Activated CD8-positive, alpha-beta T cell treated with anti-CD3 and anti-CD28 coated beads for 36 hours (primary cell): ENCODE results near the gene MEGF8. TPM values are rescaled to one million over a fixed set of nuclear protein-coding genes. Genes with fewer than 3 reads are reported as not detected.

Source experiments
- ATAC-seq: fragments of 200-7000 bp; cut with Tn5 transposase; one replicate; pipeline ENCODE4 v1.10.0; 2021; ENCODE audit warnings: mild to moderate bottlenecking, moderate library complexity
- CTCF ChIA-PET: fragments of 350-600 bp; sonication (Branson Sonifier 250); formaldehyde crosslinking; loops from one replicate; lab custom pipeline; 2021; ENCODE audit warnings: antibody characterized with exemption; lab: Charles Lee
- POLR2A ChIA-PET: fragments of 350-600 bp; sonication (Branson Sonifier 250); formaldehyde crosslinking; loops from one replicate; lab custom pipeline; 2021; ENCODE audit warnings: antibody characterized with exemption; lab: Charles Lee
- DNase-seq: peaks from one replicate; pipeline ENCODE4 v3.0.0-alpha.2; 2020
- H3K27ac Mint-ChIP-seq: one replicate; pipeline ENCODE4 v1.8.0; 2021; ENCODE audit warnings: mild to moderate bottlenecking, mixed read lengths
- H3K27me3 Mint-ChIP-seq: one replicate; pipeline ENCODE4 v1.8.0; 2021; ENCODE audit warnings: mixed read lengths
- H3K36me3 Mint-ChIP-seq: one replicate; pipeline ENCODE4 v1.8.0; 2021; ENCODE audit warnings: low read depth, mixed read lengths
- H3K4me1 Mint-ChIP-seq: one replicate; pipeline ENCODE4 v1.8.0; 2021; ENCODE audit warnings: low read depth, mixed read lengths
- H3K4me3 Mint-ChIP-seq: one replicate; pipeline ENCODE4 v1.8.0; 2021; ENCODE audit warnings: mild to moderate bottlenecking, moderate library complexity, mixed read lengths
- H3K9me3 Mint-ChIP-seq: one replicate; pipeline ENCODE4 v1.8.0; 2021; ENCODE audit warnings: mixed read lengths
- intact Hi-C: fragments of 100-400 bp; cut with micrococcal nuclease; formaldehyde crosslinking; loops from one replicate; pipeline ENCODE4 v1.10.0; 2022
- total RNA-seq, 2 experiments: library from RNA; stranded (reverse); gene quantifications; one replicate each; pipeline ENCODE4 v1.2.3, GENCODE V29; 2021
- TF ChIP-seq, protein P1 (sequence below): fragments of 200-600 bp; IDR thresholded peaks from one replicate; pipeline ENCODE4 v1.8.0; 2022; ENCODE audit warnings: antibody characterized with exemption, mild to moderate bottlenecking

The MEGF8 gene
- total RNA-seq, 2 experiments from 2014 or later: 7.0 to 8.0 TPM

DNA sequence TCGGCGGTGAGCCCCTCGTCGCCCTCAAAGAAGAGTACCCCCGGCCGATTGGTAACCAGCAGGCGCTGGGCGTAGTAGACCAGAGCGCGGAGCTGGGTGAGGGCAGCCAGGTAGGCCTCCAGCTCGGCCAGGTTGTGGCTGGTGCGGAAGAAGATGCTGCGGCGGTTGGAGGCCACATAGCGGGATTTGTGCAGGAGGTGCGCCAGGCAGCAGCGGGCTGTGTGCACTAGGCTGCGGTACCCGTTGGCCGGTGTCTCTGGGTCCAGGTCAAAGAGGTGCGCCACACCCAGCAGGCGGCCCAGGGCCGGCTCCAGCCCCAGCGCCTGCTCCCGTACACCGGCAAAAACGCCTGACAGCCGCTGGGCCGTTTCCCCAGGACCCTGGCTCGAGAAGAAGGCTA, 84.9 kb downstream of the MEGF8 start:
- Mint-ChIP-seq H3K36me3 (peaks cover 14% of the 10 kb centered on the region), H3K27ac (no peak overlapping the region), H3K4me1 (no peaks in the 10 kb centered on the region), H3K27me3 (no peaks in the 10 kb centered on the region), H3K4me3 (no peak overlapping the region), H3K9me3 (no peaks in the 10 kb centered on the region)
- TF ChIP-seq, protein P1, sequence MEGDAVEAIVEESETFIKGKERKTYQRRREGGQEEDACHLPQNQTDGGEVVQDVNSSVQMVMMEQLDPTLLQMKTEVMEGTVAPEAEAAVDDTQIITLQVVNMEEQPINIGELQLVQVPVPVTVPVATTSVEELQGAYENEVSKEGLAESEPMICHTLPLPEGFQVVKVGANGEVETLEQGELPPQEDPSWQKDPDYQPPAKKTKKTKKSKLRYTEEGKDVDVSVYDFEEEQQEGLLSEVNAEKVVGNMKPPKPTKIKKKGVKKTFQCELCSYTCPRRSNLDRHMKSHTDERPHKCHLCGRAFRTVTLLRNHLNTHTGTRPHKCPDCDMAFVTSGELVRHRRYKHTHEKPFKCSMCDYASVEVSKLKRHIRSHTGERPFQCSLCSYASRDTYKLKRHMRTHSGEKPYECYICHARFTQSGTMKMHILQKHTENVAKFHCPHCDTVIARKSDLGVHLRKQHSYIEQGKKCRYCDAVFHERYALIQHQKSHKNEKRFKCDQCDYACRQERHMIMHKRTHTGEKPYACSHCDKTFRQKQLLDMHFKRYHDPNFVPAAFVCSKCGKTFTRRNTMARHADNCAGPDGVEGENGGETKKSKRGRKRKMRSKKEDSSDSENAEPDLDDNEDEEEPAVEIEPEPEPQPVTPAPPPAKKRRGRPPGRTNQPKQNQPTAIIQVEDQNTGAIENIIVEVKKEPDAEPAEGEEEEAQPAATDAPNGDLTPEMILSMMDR: no peak
- ChIA-PET POLR2A (interaction anchor here (0.9 kb wide), 1 partner anchor 13 kb away, joined by 6 read pairs; no protein-coding TSS in a partner anchor), CTCF (interaction anchor here (2.8 kb wide), 1 partner anchor 9 kb away, joined by 17 read pairs; no protein-coding TSS in a partner anchor)
- intact Hi-C loops: no loop called here
- ATAC-seq (no peak), DNase-seq (no peak)

DNA sequence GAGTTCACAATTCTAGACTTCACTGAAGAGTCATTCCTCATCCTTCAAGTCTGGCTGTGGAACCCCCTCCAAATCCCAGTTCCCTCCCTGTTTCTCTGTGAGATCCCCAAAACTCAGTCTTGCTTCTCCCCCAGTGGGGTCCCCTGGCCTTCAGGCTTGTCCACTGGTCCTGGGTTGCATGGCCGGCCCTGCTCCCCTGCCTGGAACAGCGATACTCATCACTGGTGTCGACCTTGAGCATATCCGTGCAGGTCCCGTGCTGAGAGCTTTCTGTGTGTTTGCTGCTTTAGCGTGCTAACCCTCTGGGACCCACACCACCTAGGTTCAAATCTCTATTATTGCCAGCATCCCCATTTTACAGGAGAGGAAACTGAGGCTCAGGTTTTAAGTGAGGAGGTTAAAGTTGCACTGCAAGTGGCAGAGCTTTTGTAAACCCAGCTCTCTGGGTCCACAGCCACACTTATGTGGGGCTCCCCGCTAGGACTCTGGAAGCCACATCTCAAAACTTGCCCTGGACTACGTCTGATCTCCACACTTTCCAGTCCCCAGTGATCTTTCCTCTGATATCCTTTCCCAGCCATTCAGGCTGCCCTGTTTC, 86.2 kb downstream of the MEGF8 start:
- no peak overlapping the region for H3K4me3 Mint-ChIP-seq
- H3K27me3 Mint-ChIP-seq: no peaks in the 10 kb centered on the region
- intact Hi-C loops: no loop called here
- H3K9me3 Mint-ChIP-seq: no peaks in the 10 kb centered on the region
- DNase-seq (no peak), ATAC-seq (no peak)
- POLR2A ChIA-PET: interaction anchor here (1.3 kb wide), 2 partner anchors 9 to 11 kb away, joined by 3 to 5 read pairs; no protein-coding TSS in a partner anchor
- CTCF ChIA-PET: interaction anchor here (1.1 to 2.8 kb wide), 4 partner anchors 11 to 29 kb away, joined by 3 to 17 read pairs (median 4); no protein-coding TSS in a partner anchor
- H3K36me3 Mint-ChIP-seq: peaks cover 9% of the 10 kb centered on the region
- H3K27ac Mint-ChIP-seq: no peak overlapping the region
- no peaks in the 10 kb centered on the region for H3K4me1 Mint-ChIP-seq
- TF ChIP-seq, protein P1: no peak

DNA sequence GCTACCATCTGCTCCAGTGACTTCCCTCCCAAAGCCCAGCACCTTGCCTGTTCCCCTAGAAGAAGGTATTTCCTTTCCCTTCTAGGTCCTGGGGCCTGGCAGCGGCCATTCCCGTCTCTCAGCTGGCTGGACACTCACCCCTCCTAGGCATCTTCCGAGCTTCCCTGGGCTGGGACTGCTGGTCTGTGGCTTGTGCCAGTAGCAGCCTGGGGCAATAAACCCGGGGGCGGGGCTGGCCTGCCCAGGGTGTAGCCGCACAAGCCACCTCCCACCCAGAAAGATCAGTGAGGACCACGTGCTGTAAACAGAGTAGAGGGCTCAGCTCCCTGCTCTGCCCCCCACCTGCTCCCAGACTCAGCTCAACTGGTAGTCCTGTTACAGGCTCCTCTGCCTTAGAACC, 86.8 kb downstream of the MEGF8 start:
- Mint-ChIP-seq H3K4me1 (no peaks in the 10 kb centered on the region), H3K36me3 (peaks cover 5% of the 10 kb centered on the region), H3K27ac (no peak overlapping the region), H3K9me3 (no peaks in the 10 kb centered on the region), H3K27me3 (no peaks in the 10 kb centered on the region), H3K4me3 (no peak overlapping the region)
- intact Hi-C loops: no loop called here
- TF ChIP-seq, protein P1: no peak
- DNase-seq: no peak
- ChIA-PET POLR2A (interaction anchor here (1.3 kb wide), 2 partner anchors 9 to 11 kb away, joined by 3 to 5 read pairs; no protein-coding TSS in a partner anchor), CTCF (interaction anchor here (1.1 to 2.8 kb wide), 4 partner anchors 11 to 28 kb away, joined by 3 to 17 read pairs (median 4); no protein-coding TSS in a partner anchor)
- ATAC-seq: no peak

DNA sequence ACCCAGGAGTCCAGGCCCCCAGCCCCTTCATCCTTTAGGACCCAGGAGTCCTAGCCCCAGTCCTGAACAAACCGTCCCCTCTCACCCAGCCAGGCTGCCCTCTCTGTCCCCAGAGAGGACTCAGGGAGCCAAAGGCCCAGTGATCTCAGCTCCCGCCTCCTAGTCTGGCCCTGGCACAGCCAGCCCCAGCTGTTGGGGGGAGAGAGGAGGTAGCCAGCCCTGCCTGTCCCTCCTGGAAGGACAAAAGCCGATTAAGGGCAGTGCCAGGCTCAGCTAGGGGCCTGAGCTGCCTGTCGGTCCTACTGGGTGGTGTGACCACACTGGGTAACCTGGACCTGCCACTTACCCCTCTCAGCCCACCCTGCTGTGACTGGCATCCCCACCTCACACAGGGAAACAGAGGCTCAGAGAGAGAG, 87.2 kb downstream of the MEGF8 start:
- Mint-ChIP-seq H3K9me3 (no peaks in the 10 kb centered on the region), H3K36me3 (peaks cover 4% of the 10 kb centered on the region), H3K4me3 (no peak overlapping the region), H3K4me1 (no peaks in the 10 kb centered on the region), H3K27me3 (no peaks in the 10 kb centered on the region), H3K27ac (no peak overlapping the region)
- TF ChIP-seq, protein P1: no peak
- intact Hi-C loops: no loop called here
- POLR2A ChIA-PET: interaction anchor here (1.3 kb wide), 2 partner anchors 8 to 12 kb away, joined by 3 to 5 read pairs; no protein-coding TSS in a partner anchor
- ATAC-seq: no peak
- DNase-seq: no peak
- CTCF ChIA-PET: interaction anchor here (1.1 to 2.8 kb wide), 3 partner anchors 12 to 28 kb away, joined by 3 to 17 read pairs (median 3); no protein-coding TSS in a partner anchor

DNA sequence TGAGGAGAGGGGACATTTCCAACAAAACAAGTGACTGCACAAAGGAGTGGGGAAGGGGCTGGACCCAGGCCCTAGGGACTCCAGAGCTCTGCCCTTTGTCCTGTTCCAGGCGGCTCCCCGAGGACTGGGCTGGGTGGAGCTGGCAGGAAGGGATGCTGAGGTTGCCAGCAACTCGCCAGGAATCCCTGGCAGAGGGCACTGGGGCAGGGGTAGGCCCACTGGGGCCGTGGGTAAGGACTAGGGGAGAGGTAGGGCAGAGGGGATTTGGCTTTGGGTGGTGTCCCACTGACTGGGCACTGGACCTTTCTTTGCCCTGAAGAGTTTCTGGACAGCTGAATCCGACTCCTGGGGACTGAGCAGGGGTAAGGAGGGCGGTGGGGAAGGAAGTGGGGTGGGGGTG, 93.9 kb downstream of the MEGF8 start:
- Mint-ChIP-seq H3K4me1 (peaks cover 35% of the 10 kb centered on the region), H3K4me3 (no peak overlapping the region), H3K9me3 (no peaks in the 10 kb centered on the region), H3K36me3 (peaks cover 5% of the 10 kb centered on the region), H3K27ac (no peak overlapping the region), H3K27me3 (no peaks in the 10 kb centered on the region)
- DNase-seq (no peak), ATAC-seq (no peak)
- intact Hi-C loops: no loop called here
- ChIA-PET POLR2A (interaction anchor here (1.1 kb wide), 1 partner anchor 15 kb away, joined by 3 read pairs; no protein-coding TSS in a partner anchor), CTCF (interaction anchor here (0.8 to 3.5 kb wide), 7 partner anchors 15 to 287 kb away, joined by 3 to 27 read pairs (median 12); partner anchors contain the start of gene POU2F2)
- TF ChIP-seq, protein P1: no peak
